ENCODE data around the gene PF4V1. TPM values are rescaled to one million over a fixed set of nuclear protein-coding genes. Genes with fewer than 3 reads are reported as not detected.

Gene PF4V1
- total RNA-seq, 2 donors from 2014 or later = not detected

- Mint-ChIP-seq H3K9me3 (no peaks in the 10 kb centered on the region), H3K4me3 (no peak overlapping the region), H3K4me1 (ENCODE audit: low read depth in 2 of 2) (no peaks in the 10 kb centered on the region), H3K27ac (no peak overlapping the region), H3K36me3 (no peaks in the 10 kb centered on the region), H3K27me3 (peaks cover 0 to 4% of the 10 kb centered on the region in 2 donors)
- DNase-seq (ENCODE audit: low spot score) (no peak), ATAC-seq (no peak)
These were observed 800 bp downstream of the PF4V1 start for GRCh38 chr4:73853718-73854473.

GRCh38 chr4:73855406-73855805, 2.3 kb downstream of the PF4V1 start:
- Mint-ChIP-seq H3K4me1 (ENCODE audit: low read depth in 2 of 2) (no peaks in the 10 kb centered on the region), H3K36me3 (no peaks in the 10 kb centered on the region), H3K27ac (no peak overlapping the region), H3K27me3 (peaks cover 0 to 4% of the 10 kb centered on the region in 2 donors), H3K9me3 (no peaks in the 10 kb centered on the region), H3K4me3 (no peak overlapping the region)
- DNase-seq (ENCODE audit: low spot score) (no peak), ATAC-seq (no peak)

- H3K36me3 Mint-ChIP-seq = no peaks in the 10 kb centered on the region
- no peaks in the 10 kb centered on the region for H3K4me1 Mint-ChIP-seq (ENCODE audit: low read depth in 2 of 2)
- H3K27me3 Mint-ChIP-seq = peaks cover 0 to 4% of the 10 kb centered on the region in 2 donors
- H3K4me3 Mint-ChIP-seq = no peak overlapping the region
- no peak for ATAC-seq
- DNase-seq (ENCODE audit: low spot score) = no peak
- no peak overlapping the region for H3K27ac Mint-ChIP-seq
- H3K9me3 Mint-ChIP-seq = no peaks in the 10 kb centered on the region
These were observed 3.4 kb downstream of the PF4V1 start for GRCh38 chr4:73856518-73856917.

GRCh38 chr4:73859614-73860088, 6.6 kb downstream of the PF4V1 start:
- Mint-ChIP-seq H3K27ac (no peak overlapping the region), H3K4me3 (no peak overlapping the region), H3K36me3 (no peaks in the 10 kb centered on the region), H3K4me1 (ENCODE audit: low read depth in 2 of 2) (no peaks in the 10 kb centered on the region), H3K27me3 (no peaks in the 10 kb centered on the region), H3K9me3 (no peaks in the 10 kb centered on the region)
- ATAC-seq (no peak), DNase-seq (ENCODE audit: low spot score) (no peak)

GRCh38 chr4:73860181-73860580, 7.1 kb downstream of the PF4V1 start:
- ATAC-seq (no peak), DNase-seq (ENCODE audit: low spot score) (no peak)
- no peaks in the 10 kb centered on the region for H3K36me3 Mint-ChIP-seq
- H3K4me1 Mint-ChIP-seq (ENCODE audit: low read depth in 2 of 2) = no peaks in the 10 kb centered on the region
- no peak overlapping the region for H3K4me3 Mint-ChIP-seq
- no peaks in the 10 kb centered on the region for H3K9me3 Mint-ChIP-seq
- H3K27ac Mint-ChIP-seq = no peak overlapping the region
- no peaks in the 10 kb centered on the region for H3K27me3 Mint-ChIP-seq

GRCh38 chr4:73860917-73861316, 7.8 kb downstream of the PF4V1 start:
- Mint-ChIP-seq H3K27ac (no peak overlapping the region), H3K4me3 (no peak overlapping the region), H3K27me3 (no peaks in the 10 kb centered on the region), H3K36me3 (no peaks in the 10 kb centered on the region), H3K9me3 (no peaks in the 10 kb centered on the region), H3K4me1 (ENCODE audit: low read depth in 2 of 2) (no peaks in the 10 kb centered on the region)
- no peak for ATAC-seq
- DNase-seq (ENCODE audit: low spot score) = no peak

GRCh38 chr4:73862322-73862721, 9.2 kb downstream of the PF4V1 start:
- H3K27ac Mint-ChIP-seq = no peak overlapping the region
- no peaks in the 10 kb centered on the region for H3K27me3 Mint-ChIP-seq
- DNase-seq (ENCODE audit: low spot score) (no peak), ATAC-seq (no peak)
- H3K4me3 Mint-ChIP-seq = no peak overlapping the region
- no peaks in the 10 kb centered on the region for H3K36me3 Mint-ChIP-seq
- H3K9me3 Mint-ChIP-seq = no peaks in the 10 kb centered on the region
- H3K4me1 Mint-ChIP-seq (ENCODE audit: low read depth in 2 of 2) = no peaks in the 10 kb centered on the region

- Mint-ChIP-seq H3K4me1 (ENCODE audit: low read depth in 2 of 2) (no peaks in the 10 kb centered on the region), H3K9me3 (no peaks in the 10 kb centered on the region), H3K36me3 (no peaks in the 10 kb centered on the region), H3K27ac (no peak overlapping the region), H3K4me3 (no peak overlapping the region), H3K27me3 (peaks cover 5 to 7% of the 10 kb centered on the region in 2 donors)
- no peak for DNase-seq (ENCODE audit: low spot score)
- no peak for ATAC-seq
These were observed 11.3 kb downstream of the PF4V1 start for GRCh38 chr4:73864365-73864764.

- no peak overlapping the region for H3K4me3 Mint-ChIP-seq
- H3K36me3 Mint-ChIP-seq = no peaks in the 10 kb centered on the region
- peaks cover 7 to 9% of the 10 kb centered on the region in 2 donors for H3K27me3 Mint-ChIP-seq
- no peaks in the 10 kb centered on the region for H3K9me3 Mint-ChIP-seq
- no peak for DNase-seq (ENCODE audit: low spot score)
- no peak overlapping the region for H3K27ac Mint-ChIP-seq
- no peak for ATAC-seq
- H3K4me1 Mint-ChIP-seq (ENCODE audit: low read depth in 2 of 2) = no peaks in the 10 kb centered on the region
These were observed 11.9 kb downstream of the PF4V1 start for GRCh38 chr4:73864961-73865360.

GRCh38 chr4:73865431-73866096, 12.5 kb downstream of the PF4V1 start:
- DNase-seq (ENCODE audit: low spot score) (no peak), ATAC-seq (no peak)
- Mint-ChIP-seq H3K27me3 (peaks cover 7 to 9% of the 10 kb centered on the region in 2 donors), H3K36me3 (no peaks in the 10 kb centered on the region), H3K27ac (no peak overlapping the region), H3K4me1 (ENCODE audit: low read depth in 2 of 2) (no peaks in the 10 kb centered on the region), H3K4me3 (no peak overlapping the region), H3K9me3 (no peaks in the 10 kb centered on the region)

GRCh38 chr4:73866246-73866645, 13.2 kb downstream of the PF4V1 start:
- no peaks in the 10 kb centered on the region for H3K9me3 Mint-ChIP-seq
- ATAC-seq (no peak), DNase-seq (ENCODE audit: low spot score) (no peak)
- H3K27me3 Mint-ChIP-seq = peaks cover 7 to 9% of the 10 kb centered on the region in 2 donors
- H3K27ac Mint-ChIP-seq = no peak overlapping the region
- no peaks in the 10 kb centered on the region for H3K4me1 Mint-ChIP-seq (ENCODE audit: low read depth in 2 of 2)
- H3K4me3 Mint-ChIP-seq = no peak overlapping the region
- H3K36me3 Mint-ChIP-seq = no peaks in the 10 kb centered on the region

GRCh38 chr4:73867783-73868182, 14.7 kb downstream of the PF4V1 start:
- H3K36me3 Mint-ChIP-seq = no peaks in the 10 kb centered on the region
- no peak overlapping the region for H3K27ac Mint-ChIP-seq
- no peak for DNase-seq (ENCODE audit: low spot score)
- no peak overlapping the region for H3K4me3 Mint-ChIP-seq
- H3K4me1 Mint-ChIP-seq (ENCODE audit: low read depth in 2 of 2) = peaks cover 0 to 2% of the 10 kb centered on the region in 2 donors
- no peak for ATAC-seq
- H3K27me3 Mint-ChIP-seq = peaks cover 7 to 9% of the 10 kb centered on the region in 2 donors
- H3K9me3 Mint-ChIP-seq = peaks cover 2% of the 10 kb centered on the region

GRCh38 chr4:73868206-73869129, 15.4 kb downstream of the PF4V1 start:
- Mint-ChIP-seq H3K27me3 (peaks cover 7 to 9% of the 10 kb centered on the region in 2 donors), H3K4me3 (no peak overlapping the region), H3K27ac (no peak overlapping the region), H3K9me3 (peaks cover 4% of the 10 kb centered on the region), H3K36me3 (no peaks in the 10 kb centered on the region), H3K4me1 (ENCODE audit: low read depth in 2 of 2) (peaks cover 0 to 3% of the 10 kb centered on the region in 2 donors)
- ATAC-seq = no peak
- no peak for DNase-seq (ENCODE audit: low spot score)
